Stimulated activated CD4-positive, alpha-beta T cell treated with anti-CD3 and anti-CD28 coated beads, Interleukin-1b, Interleukin-23, amount 100 ng/mL, for 1 hour (primary cell): ENCODE data around the gene ALAS1.

Source experiments
- DNase-seq, 2 donors: peaks; one replicate each; pipeline ENCODE4 v3.0.0-alpha.2; 2020; ENCODE audit warnings: low read depth in 2 of 2

ALAS1 gene

GRCh38 chr3:52248816-52249547, 51.0 kb downstream of the ALAS1 start:
- no peak for DNase-seq

GRCh38 chr3:52249683-52250082, 51.7 kb downstream of the ALAS1 start:
- no peak for DNase-seq

GRCh38 chr3:52250122-52250521, 52.2 kb downstream of the ALAS1 start:
- DNase-seq = no peak

- peak in 1 of 2 donors; percentile 65 for DNase-seq
These were observed 55.6 kb downstream of the ALAS1 start for GRCh38 chr3:52253314-52254304.

- no peak for DNase-seq
These were observed 56.6 kb downstream of the ALAS1 start for GRCh38 chr3:52254608-52255007.

GRCh38 chr3:52256159-52256558, 58.2 kb downstream of the ALAS1 start:
- no peak for DNase-seq

- no peak for DNase-seq
These were observed 58.7 kb downstream of the ALAS1 start for GRCh38 chr3:52256622-52257021.

GRCh38 chr3:52257911-52258310, 60.0 kb downstream of the ALAS1 start:
- DNase-seq = no peak

- no peak for DNase-seq
These were observed 61.1 kb downstream of the ALAS1 start for GRCh38 chr3:52259035-52259434.

- no peak for DNase-seq
These were observed 61.5 kb downstream of the ALAS1 start for GRCh38 chr3:52259448-52259847.

- no peak for DNase-seq
These were observed 64.5 kb downstream of the ALAS1 start for GRCh38 chr3:52262447-52262846.
